H1 (cell line): ENCODE measurements around the gene OSBPL6. TPM values are rescaled to one million over a fixed set of nuclear protein-coding genes. Genes with fewer than 3 reads are reported as not detected.

Source experiments
- CTCF ChIA-PET: fragments of 300-600 bp; sonication (Branson Sonifier 250); formaldehyde crosslinking; loops from one replicate; lab custom pipeline; 2021; ENCODE audit not compliant: partially characterized antibody; lab: Charles Lee
- POLR2A ChIA-PET: fragments of 300-600 bp; sonication (Branson Sonifier 250); formaldehyde crosslinking; loops from one replicate; lab custom pipeline; 2021; ENCODE audit warnings: inconsistent platforms; ENCODE audit not compliant: partially characterized antibody; lab: Charles Lee
- DNase-seq, 2 experiments: peaks; one replicate each; pipeline versions ENCODE4 v3.0.0 to v3.0.0-alpha.2; 2010 to 2022; ENCODE audit warnings: low spot score in 2 of 2, low read depth in 1 of 2, mixed read lengths in 1 of 2
- FAIRE-seq: peaks from 2 replicates; lab custom pipeline; 2011; peaks lifted over from hg19 to GRCh38; lab: Jason Lieb, UNC
- H2AFZ ChIP-seq: 2 replicates; pipeline ENCODE4 v1.8.1; 2012; ENCODE audit warnings: low read length, inconsistent platforms
- H2AK5ac ChIP-seq: 2 replicates; pipeline ENCODE4 v1.6.1; 2013; ENCODE audit warnings: low read depth, low read length
- H2BK120ac ChIP-seq: replicated peaks from 2 replicates; pipeline ENCODE3; 2013; ENCODE audit warnings: low read depth, low read length, inconsistent platforms
- H2BK12ac ChIP-seq: 2 replicates; pipeline ENCODE4 v1.6.1; 2013; ENCODE audit warnings: low read depth, low read length
- H2BK15ac ChIP-seq: 2 replicates; pipeline ENCODE4 v1.6.1; 2013; ENCODE audit warnings: low read length
- H2BK20ac ChIP-seq: 2 replicates; pipeline ENCODE4 v1.6.1; 2013; ENCODE audit warnings: low read length
- H2BK5ac ChIP-seq: 2 replicates; pipeline ENCODE4 v1.6.1; 2013; ENCODE audit warnings: low read depth, low read length
- H3K14ac ChIP-seq: 2 replicates; pipeline ENCODE4 v1.6.1; 2013; ENCODE audit warnings: inconsistent platforms; ENCODE audit not compliant: insufficient read length
- H3K18ac ChIP-seq: 2 replicates; pipeline ENCODE4 v1.6.1; 2013; ENCODE audit warnings: low read length; ENCODE audit errors: extremely low read depth
- H3K23ac ChIP-seq: 2 replicates; pipeline ENCODE4 v1.6.1; 2013; ENCODE audit warnings: inconsistent platforms; ENCODE audit not compliant: insufficient read length
- H3K23me2 ChIP-seq: 2 replicates; pipeline ENCODE4 v1.6.1; 2013; ENCODE audit warnings: low read depth, low read length
- H3K27ac ChIP-seq: 2 replicates; pipeline ENCODE4 v1.6.1; 2011; ENCODE audit warnings: low read depth, low read length, inconsistent platforms
- H3K27me3 ChIP-seq, 4 experiments: replicated peaks in 1 of 4; 1 replicate in 1 of 4; 2 replicates in 3 of 4; pipeline versions ENCODE4 v1.6.1 to v1.8.1; 2011 to 2013; ENCODE audit warnings: low read length in 3 of 4, mild to moderate bottlenecking in 3 of 4, inconsistent platforms in 2 of 4, mixed read lengths in 2 of 4, moderate library complexity in 1 of 4; ENCODE audit not compliant: control insufficient read depth in 3 of 4, insufficient read depth in 3 of 4; ENCODE audit errors: extremely low read depth in 1 of 4
- H3K36me3 ChIP-seq, 4 experiments: 2 replicates each; pipeline versions ENCODE4 v1.6.1 to v1.8.1; 2011 to 2013; ENCODE audit warnings: mild to moderate bottlenecking in 4 of 4, low read length in 3 of 4, moderate library complexity in 2 of 4, control low read depth in 1 of 4, inconsistent platforms in 1 of 4; ENCODE audit not compliant: insufficient read depth in 4 of 4, control insufficient read depth in 2 of 4
- H3K4ac ChIP-seq: replicated peaks from 2 replicates; pipeline ENCODE3; 2013; ENCODE audit warnings: low read length, low read depth, mixed read lengths, inconsistent platforms; ENCODE audit not compliant: insufficient read length
- H3K4me1 ChIP-seq, 4 experiments: replicated peaks in 1 of 4; 1 replicate in 1 of 4; 2 replicates in 3 of 4; pipeline versions ENCODE4 v1.6.1 to v1.8.1; 2011 to 2013; ENCODE audit warnings: low read length in 3 of 4, inconsistent platforms in 2 of 4, mixed read lengths in 1 of 4; ENCODE audit not compliant: insufficient read depth in 4 of 4, control insufficient read depth in 3 of 4
- H3K4me2 ChIP-seq, 2 experiments: 2 replicates each; pipeline versions ENCODE4 v1.6.1 to v1.8.1; 2011 to 2013; ENCODE audit warnings: low read depth in 2 of 2, low read length in 2 of 2, control low read depth in 1 of 2, inconsistent platforms in 1 of 2, mild to moderate bottlenecking in 1 of 2; ENCODE audit not compliant: insufficient read depth in 1 of 2
- H3K4me3 ChIP-seq, 4 experiments: fragments of 200-600, 300-600 bp in 1 of 4; sonication (generic), shearing (Covaris generic), sonication (Bioruptor Twin) in 1 of 4; 2 replicates each; pipeline versions ENCODE4 v1.5.1 to v1.8.1; 2011 to 2016; ENCODE audit warnings: low read length in 4 of 4, low read depth in 3 of 4, control low read depth in 2 of 4, inconsistent platforms in 2 of 4, mild to moderate bottlenecking in 2 of 4, mixed read lengths in 1 of 4, moderate library complexity in 1 of 4; ENCODE audit not compliant: insufficient read depth in 2 of 4; ENCODE audit errors: extremely low read depth in 1 of 4
- H3K56ac ChIP-seq: replicated peaks from 2 replicates; pipeline ENCODE3; 2013; ENCODE audit warnings: low read depth, mild to moderate bottlenecking, mixed read lengths, low read length, inconsistent platforms; ENCODE audit not compliant: insufficient read length
- H3K79me1 ChIP-seq: 2 replicates; pipeline ENCODE4 v1.6.1; 2013; ENCODE audit warnings: low read depth, low read length, control low read depth
- H3K79me2 ChIP-seq, 2 experiments: 2 replicates each; pipeline versions ENCODE4 v1.6.1 to v1.8.1; 2012 to 2013; ENCODE audit warnings: low read length in 2 of 2, mild to moderate bottlenecking in 2 of 2, inconsistent platforms in 1 of 2; ENCODE audit not compliant: insufficient read depth in 2 of 2, control insufficient read depth in 1 of 2
- H3K9ac ChIP-seq, 4 experiments: replicated peaks in 1 of 4; 1 replicate in 1 of 4; 2 replicates in 3 of 4; pipeline versions ENCODE4 v1.6.1 to v1.8.1; 2011 to 2013; ENCODE audit warnings: low read depth in 3 of 4, low read length in 3 of 4, control low read depth in 2 of 4, mild to moderate bottlenecking in 2 of 4, moderate library complexity in 2 of 4, inconsistent platforms in 1 of 4; ENCODE audit errors: extremely low read depth in 1 of 4
- H3K9me3 ChIP-seq, 2 experiments: 2 replicates each; pipeline versions ENCODE4 v1.6.1 to v1.8.1; 2012 to 2013; ENCODE audit warnings: mild to moderate bottlenecking in 2 of 2, moderate library complexity in 2 of 2, control low read depth in 1 of 2, inconsistent platforms in 1 of 2, low read depth in 1 of 2, low read length in 1 of 2, mixed read lengths in 1 of 2; ENCODE audit not compliant: insufficient read depth in 2 of 2
- H4K20me1 ChIP-seq, 2 experiments: replicated peaks in 1 of 2; 2 replicates each; pipeline versions ENCODE3 to v1.8.1; 2011 to 2013; ENCODE audit warnings: inconsistent platforms in 2 of 2, low read length in 2 of 2, mild to moderate bottlenecking in 1 of 2; ENCODE audit not compliant: insufficient read depth in 2 of 2, control insufficient read depth in 1 of 2
- H4K5ac ChIP-seq: 2 replicates; pipeline ENCODE4 v1.6.1; 2013; ENCODE audit warnings: low read length, low read depth, mixed read lengths, inconsistent platforms; ENCODE audit not compliant: insufficient read length
- H4K8ac ChIP-seq: 2 replicates; pipeline ENCODE4 v1.8.0; 2013; ENCODE audit warnings: mild to moderate bottlenecking, moderate library complexity, low read length, inconsistent platforms; ENCODE audit not compliant: insufficient read depth; ENCODE audit errors: extremely low read depth
- H4K91ac ChIP-seq: replicated peaks from 2 replicates; pipeline ENCODE3; 2013; ENCODE audit warnings: low read length, mixed read lengths, inconsistent platforms; ENCODE audit not compliant: insufficient read length
- CBX8 ChIP-seq: fragments of 300-800, 300-1000 bp; sonication (generic); IDR thresholded peaks from 2 replicates; pipeline ENCODE4 v1.7.1; 2016; ENCODE audit warnings: low read depth, low read length, borderline replicate concordance
- CHD1 ChIP-seq: IDR thresholded peaks from 2 replicates; pipeline ENCODE4 v1.6.1; 2012; ENCODE audit warnings: low read depth, low read length, improper control_type of control experiment
- WGBS, 2 experiments: shearing (Covaris generic) in 1 of 2; methylation state at CpG; one replicate each; pipeline versions ENCODE4 v1.1.6 to v1.1.7; 2013 to 2015; ENCODE audit warnings: low lambda C conversion rate in 2 of 2, mixed read lengths in 2 of 2, inconsistent platforms in 1 of 2, low coverage in 1 of 2, missing lambda C conversion rate in 1 of 2; ENCODE audit not compliant: insufficient replicate concordance in 2 of 2, insufficient coverage in 1 of 2, insufficient read length in 1 of 2; ENCODE audit errors: extremely low coverage in 1 of 2, missing lambda C conversion rate in 1 of 2; 5-methylcytosine and 5-hydroxymethylcytosine counted together
- polyA plus RNA-seq, 7 experiments: library from polyadenylated mRNA; depleted of rRNA in 3 of 7; stranded (reverse) in 5 of 7; unstranded in 2 of 7; fragments of >200 nt in 5 of 7; fragments of 200-250 nt in 2 of 7; gene quantifications; 1 replicate in 5 of 7; 2 replicates in 1 of 7; 4 replicates in 1 of 7; pipeline versions ENCODE4 v1.2.1 to v1.2.3, GENCODE V29; 2011 to 2013; ENCODE audit warnings: missing spikeins in 2 of 7, mixed read lengths in 2 of 7
- total RNA-seq: library from RNA; stranded (reverse); fragmentation: NEBNext Ultra II Directional; extraction: Animal tissue kit (Norgen Biotek cat#: 25700); gene quantifications from 2 replicates; pipeline ENCODE4 v1.2.1, GENCODE V29; 2021

OSBPL6 gene
- total and polyA plus RNA-seq, 2 of the 8 experiments (the other 6 are each of a cell fraction or from before 2014, with no cell fraction given): 1.7 to 5.6 TPM

GRCh38 chr2:178159966-178160365, 34.3 kb upstream of the OSBPL6 start:
- Histone ChIP-seq H2BK15ac (no peak overlapping the region), H3K27ac (no peak overlapping the region), H4K8ac (no peak overlapping the region), H2AK5ac (no peak overlapping the region), H2AFZ (no peak overlapping the region), H3K4me2 (no peak overlapping the region), H2BK120ac (no peak overlapping the region), H3K27me3 (no peaks in the 10 kb centered on the region), H3K4me3 (no peak overlapping the region), H2BK20ac (no peak overlapping the region), H3K79me2 (no peaks in the 10 kb centered on the region), H4K20me1 (no peaks in the 10 kb centered on the region), H2BK5ac (no peak overlapping the region), H3K4ac (no peak overlapping the region), H3K9me3 (0 out of 4 replicates have a peak, but pooled peaks cover 0 to 2% of the 10 kb centered on the region in 2 experiments), H3K18ac (no peak overlapping the region), H3K14ac (no peak overlapping the region), H3K9ac (no peak overlapping the region), H3K36me3 (no peaks in the 10 kb centered on the region), H3K4me1 (no peaks in the 10 kb centered on the region), H4K5ac (no peak overlapping the region), H4K91ac (no peak overlapping the region), H3K23me2 (no peaks in the 10 kb centered on the region), H3K23ac (no peak overlapping the region), H3K79me1 (no peaks in the 10 kb centered on the region), H3K56ac (no peak overlapping the region), H2BK12ac (no peak overlapping the region)
- FAIRE-seq (no peak), DNase-seq (no peak)
- no peak for TF ChIP-seq CBX8
- no peak for TF ChIP-seq CHD1
- POLR2A ChIA-PET: no interaction called here
- CTCF ChIA-PET: no interaction called here
- WGBS, 2 experiments: 83% methylated on average over 1 of the region's 1 CpG; no CpG with 5 or more reads in 1 of the 2 experiments
